HG02973 (cell line): ENCODE results near the gene PRDM4.
A peak's percentile ranks its signal among the peaks of the same experiment; 100 is the strongest.

Experiments
- ATAC-seq: cut with Tn5 transposase; IDR thresholded peaks from one replicate; pipeline ENCODE4 v1.9.1; 2021; ENCODE audit warnings: moderate library complexity; ENCODE audit not compliant: unreplicated experiment

PRDM4 gene

DNA sequence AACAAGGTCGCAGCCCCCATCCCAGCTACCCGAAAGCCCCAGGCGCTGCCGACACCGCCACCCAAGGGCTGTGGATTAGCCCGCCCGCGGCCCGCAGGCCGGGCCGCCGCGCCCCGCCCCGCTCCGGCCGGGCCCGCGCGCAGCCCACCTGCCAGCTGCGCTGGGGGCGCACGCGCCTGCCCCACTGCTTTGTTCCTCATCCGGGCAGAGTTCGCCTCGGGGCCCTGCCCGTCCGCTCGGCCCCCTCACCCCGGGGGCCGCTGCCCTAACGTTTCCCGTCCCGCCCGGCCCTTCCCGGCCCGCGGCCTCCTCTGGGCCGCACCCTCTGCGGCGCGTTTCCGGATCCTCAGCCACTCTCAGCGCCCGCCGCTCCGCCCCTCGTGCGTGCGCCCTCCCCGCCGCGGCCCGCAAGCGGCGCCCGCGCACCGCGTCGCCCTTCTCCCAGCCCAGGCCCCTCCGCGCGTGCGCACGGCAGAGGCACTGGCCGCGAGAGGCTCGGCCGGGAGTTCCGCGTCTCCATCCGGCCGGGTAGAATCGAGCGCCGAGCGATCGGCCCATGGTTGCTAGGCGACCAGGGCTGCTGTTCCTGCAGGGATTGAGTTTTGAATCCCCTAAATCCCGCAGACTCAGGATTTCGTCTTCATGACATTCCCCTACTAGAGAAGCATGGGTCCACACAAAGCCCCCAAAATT is at the start of gene PRDM4:
PRDM4 (minus strand) TSS at position 329 of the 693 bp plus-strand sequence. CDS start 622 bp downstream, outside the sequence.
- peak; percentile 93 for ATAC-seq

- ATAC-seq = no peak
Observed at GRCh38 chr12:107807471-107808150, 46.7 kb upstream of the PRDM4 start.

DNA sequence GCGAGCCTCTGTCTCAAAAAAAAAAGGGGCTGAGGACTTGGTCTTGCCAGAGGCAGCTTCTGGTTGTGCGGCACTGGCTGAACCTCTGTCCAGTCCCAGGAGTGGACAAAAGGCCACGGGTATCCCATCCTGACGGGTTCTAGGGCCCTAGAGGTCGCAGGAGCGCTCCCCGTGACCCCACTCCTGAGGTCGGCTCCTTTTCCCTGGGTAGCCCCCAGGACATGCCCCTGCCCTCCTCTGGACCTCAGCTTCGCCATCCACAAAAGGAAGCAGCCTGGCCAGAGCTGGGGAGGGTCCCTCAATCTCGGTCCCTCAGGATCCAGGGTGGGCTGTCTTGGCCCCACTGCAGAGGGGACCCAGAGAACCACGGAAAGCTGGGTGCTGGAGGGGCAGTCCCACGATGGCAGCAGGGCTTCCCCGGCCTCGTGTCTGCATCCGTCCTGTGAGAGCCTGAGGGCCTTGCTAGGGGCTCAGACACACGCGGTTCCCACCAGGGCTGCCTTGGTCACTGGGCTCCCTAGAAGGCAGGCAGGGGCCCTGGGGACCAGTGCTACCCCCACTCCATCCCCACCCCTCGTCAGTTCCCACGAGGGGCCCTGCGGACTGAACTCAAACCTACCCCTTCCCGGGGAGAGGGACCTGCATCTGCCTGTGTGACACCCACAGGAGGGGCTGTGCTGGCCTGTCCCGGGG is 44.7 kb upstream of the PRDM4 start:
- no peak for ATAC-seq

- no peak for ATAC-seq
Observed at GRCh38 chr12:107803092-107803491, 42.2 kb upstream of the PRDM4 start.

GRCh38 chr12:107801150-107801549 is 40.2 kb upstream of the PRDM4 start:
- ATAC-seq = no peak

GRCh38 chr12:107798580-107798979 is 37.6 kb upstream of the PRDM4 start:
- ATAC-seq = no peak

DNA sequence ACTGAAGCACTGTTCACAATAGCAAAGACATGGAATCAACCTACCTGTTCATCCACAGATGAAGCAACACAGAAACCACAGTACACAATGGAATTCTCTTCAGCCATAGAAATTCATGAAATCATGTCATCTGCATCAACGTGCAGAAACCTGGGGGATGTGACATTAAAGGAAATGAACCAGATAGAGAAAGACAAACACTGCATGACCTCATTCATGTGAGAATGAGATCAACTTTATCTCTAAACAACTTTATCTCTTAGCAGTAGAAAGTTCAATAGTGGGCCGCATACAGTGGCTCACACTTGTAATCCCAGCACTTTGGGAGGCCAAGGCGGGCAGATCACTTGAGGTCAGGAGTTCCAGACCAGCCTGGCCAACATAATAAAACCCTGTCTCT is 33.5 kb upstream of the PRDM4 start:
- no peak for ATAC-seq

GRCh38 chr12:107791465-107792089 is 30.6 kb upstream of the PRDM4 start:
- ATAC-seq = no peak

DNA sequence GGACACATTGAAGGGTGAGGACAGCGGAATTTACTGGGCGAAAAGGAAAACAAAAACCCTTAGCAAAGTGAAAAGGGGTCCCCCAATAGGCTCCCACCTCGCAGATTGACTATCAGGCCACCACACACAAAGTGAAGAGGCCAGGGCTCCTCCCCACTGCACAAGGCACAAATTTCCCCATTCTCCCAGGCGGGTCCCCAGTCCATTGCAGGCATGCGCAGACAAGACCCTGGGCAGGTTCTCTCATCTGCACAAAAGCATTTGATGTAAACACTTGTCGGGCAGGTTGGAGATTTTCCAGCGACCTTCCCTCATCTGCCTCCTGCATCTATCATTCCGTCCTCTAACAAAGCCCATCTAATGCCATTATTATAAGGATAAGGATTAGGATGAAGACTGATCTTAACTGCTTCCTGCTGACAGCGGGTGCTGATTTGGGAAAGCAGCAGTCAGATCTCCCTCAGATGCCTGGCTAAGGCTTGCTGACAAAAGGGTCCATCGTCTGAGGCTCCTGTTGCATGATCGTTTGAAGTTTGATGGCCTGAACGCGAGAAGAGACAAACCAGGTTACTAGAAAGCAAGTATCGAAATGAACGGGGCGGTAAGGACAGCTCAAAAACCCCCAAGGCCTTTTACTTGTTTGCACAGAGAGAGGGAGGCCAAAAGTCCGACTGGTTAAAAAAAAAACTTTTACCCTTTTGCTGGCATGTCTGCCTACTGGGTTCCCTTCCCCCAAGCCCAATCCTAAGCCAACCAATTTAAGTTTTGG is 27.9 kb upstream of the PRDM4 start:
- ATAC-seq = no peak

DNA sequence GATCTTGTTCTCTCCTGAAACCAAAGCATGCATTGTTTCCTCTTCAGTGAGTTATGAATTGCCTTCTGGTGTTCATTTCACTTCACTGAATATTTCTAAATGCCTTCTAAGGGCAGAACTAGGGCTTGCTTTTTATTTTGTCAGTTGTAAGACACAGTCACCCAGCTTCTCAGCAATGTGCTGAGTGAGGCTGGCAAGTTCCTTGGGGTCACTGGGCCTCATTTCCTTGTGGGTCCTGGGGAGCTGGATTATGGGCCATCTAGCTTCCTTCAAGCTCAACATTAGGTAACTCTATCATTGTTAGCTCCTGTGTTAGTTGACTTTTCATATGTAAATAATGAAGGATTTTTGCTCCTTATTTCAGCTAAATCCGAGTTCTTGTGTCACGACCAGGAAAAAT is 27.3 kb upstream of the PRDM4 start:
- no peak for ATAC-seq

DNA sequence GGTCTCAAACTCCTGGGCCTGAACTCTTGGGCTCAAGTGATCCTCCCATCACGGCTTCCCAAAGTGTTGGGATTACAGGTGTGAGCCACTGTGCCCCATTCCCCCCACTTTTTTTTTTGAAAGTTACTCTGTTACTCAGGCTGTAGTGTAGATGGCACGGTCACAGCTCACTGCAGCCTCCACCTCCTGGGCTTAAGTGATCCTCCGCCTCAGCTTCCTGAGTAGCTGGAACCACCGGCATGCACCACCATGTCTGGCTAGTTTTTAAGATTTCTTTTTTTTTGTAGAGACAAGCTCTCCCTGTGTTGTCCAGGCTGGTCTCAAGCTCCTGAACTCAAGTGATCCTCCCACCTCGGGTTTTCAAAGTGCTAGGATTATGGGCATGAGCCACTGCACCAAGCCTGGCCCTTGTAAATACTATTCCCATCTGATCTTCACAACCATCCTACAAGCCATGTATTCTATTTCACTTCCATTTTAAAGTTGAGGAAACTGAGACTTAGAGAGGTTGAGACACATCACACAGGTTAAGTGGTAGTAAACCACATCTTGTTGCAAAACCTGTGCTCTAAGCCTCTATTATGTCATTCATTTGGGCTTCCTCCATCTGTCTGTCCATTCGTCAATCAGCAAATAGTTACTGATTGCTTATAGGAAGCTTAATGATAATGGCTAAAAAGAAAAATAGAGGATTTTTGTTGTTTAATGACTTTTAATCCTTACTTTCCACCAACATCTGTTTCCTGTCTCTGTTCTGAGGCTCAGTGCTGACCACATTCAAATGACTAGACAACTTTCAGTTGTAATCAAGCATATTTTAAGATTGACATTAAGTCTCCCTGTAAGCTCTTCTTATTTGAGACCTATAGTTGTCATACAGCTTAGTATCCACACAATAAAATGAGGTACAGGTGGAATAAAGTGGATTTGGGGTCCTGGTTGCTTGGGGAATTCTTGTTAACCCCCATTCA is 22.8 kb upstream of the PRDM4 start:
- peak; percentile 68 for ATAC-seq

GRCh38 chr12:107782067-107782466 is 21.1 kb upstream of the PRDM4 start:
- ATAC-seq = no peak

GRCh38 chr12:107780298-107780697 is 19.4 kb upstream of the PRDM4 start:
- ATAC-seq = no peak

DNA sequence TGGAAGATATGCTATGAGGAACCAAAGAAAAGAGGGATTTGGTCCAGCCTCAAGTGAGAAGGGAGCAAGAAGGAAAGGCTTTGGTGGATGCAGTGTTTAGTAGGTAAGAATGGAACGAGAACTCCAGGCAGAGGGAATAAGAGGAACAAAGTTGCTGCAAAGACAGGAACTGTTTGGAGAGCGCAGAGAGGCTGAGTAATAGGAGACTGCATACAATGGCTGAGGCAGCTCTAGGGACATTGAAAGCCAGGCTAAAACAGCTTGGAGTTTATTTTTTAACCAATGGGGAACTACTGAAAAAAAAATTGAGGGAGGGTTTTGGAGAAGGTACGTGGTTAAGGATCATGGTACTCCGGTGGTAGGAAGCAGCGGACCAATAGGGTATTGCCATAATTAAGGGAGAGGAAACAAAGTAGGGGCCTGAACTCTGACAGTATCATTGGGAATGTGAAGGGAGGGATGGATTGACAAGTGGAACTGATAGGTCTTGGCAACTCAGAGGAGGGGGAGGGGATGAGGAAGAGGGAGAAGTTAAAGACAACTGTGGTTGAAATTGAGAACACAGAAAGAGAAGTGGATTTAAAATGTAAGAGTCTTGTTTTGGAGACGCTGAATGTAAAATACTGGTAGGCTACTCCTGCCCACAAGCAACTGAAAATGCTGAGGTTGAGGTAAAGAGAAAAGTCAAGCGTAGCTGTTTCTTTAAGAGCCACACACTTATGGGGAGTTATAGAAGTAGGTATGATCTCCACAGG is 18.3 kb upstream of the PRDM4 start:
- peak; percentile 57 for ATAC-seq

GRCh38 chr12:107778383-107779025 is 17.6 kb upstream of the PRDM4 start:
- no peak for ATAC-seq

DNA sequence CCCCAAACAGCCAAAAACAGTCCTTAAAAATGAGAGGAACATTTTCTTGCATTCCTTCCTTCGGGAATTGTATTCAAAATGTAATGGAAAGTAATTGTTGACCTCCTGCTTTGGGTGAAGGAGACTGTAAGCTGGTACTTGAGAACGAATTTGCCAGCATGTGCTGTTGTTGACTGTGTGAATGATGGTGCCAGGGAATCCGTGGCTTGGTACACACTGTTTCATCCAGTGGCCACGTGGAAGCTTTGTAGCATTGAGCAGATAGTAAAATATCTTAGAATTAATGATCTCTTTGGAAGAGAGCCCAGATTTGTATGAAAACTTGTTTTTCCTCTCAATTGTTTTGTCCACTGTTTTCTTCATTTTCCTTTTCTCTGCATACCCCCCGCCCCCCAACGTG is 15.2 kb upstream of the PRDM4 start:
- no peak for ATAC-seq

DNA sequence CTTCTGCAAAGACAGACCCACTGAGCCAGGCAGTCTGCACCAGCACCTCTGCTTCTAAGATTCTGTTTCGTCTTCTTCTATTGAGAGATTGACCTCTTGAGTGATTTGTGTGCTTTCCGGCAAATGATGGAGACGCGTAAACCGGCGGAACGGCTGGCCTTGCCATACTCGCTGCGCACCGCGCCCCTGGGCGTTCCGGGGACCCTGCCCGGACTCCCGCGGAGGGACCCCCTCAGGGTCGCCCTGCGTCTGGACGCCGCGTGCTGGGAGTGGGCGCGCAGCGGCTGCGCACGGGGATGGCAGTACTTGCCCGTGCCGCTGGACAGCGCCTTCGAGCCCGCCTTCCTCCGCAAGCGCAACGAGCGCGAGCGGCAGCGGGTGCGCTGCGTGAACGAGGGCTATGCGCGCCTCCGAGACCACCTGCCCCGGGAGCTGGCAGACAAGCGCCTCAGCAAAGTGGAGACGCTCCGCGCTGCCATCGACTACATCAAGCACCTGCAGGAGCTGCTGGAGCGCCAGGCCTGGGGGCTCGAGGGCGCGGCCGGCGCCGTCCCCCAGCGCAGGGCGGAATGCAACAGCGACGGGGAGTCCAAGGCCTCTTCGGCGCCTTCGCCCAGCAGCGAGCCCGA is 14.3 kb upstream of the PRDM4 start:
- ATAC-seq = no peak
